Neuron (in vitro differentiated cells): ENCODE results near the gene UPK3A.

Experiments
- H2AFZ ChIP-seq: one replicate; pipeline ENCODE4 v1.6.1; 2013; ENCODE audit warnings: low read depth, mild to moderate bottlenecking, inconsistent platforms, low read length, moderate library complexity
- H3K27me3 ChIP-seq: one replicate; pipeline ENCODE4 v1.6.1; 2013; ENCODE audit warnings: low read length; ENCODE audit not compliant: insufficient read depth
- H3K36me3 ChIP-seq: one replicate; pipeline ENCODE4 v1.6.1; 2013; ENCODE audit warnings: low read length; ENCODE audit not compliant: insufficient read depth
- H3K4me1 ChIP-seq: one replicate; pipeline ENCODE4 v1.6.1; 2013; ENCODE audit warnings: low read length; ENCODE audit not compliant: insufficient read depth
- H3K4me3 ChIP-seq: 2 replicates; pipeline ENCODE4 v1.5.1; 2013; ENCODE audit warnings: mild to moderate bottlenecking, low read length, moderate library complexity
- H3K9me3 ChIP-seq: one replicate; pipeline ENCODE4 v1.6.1; 2013; ENCODE audit warnings: low read length

UPK3A gene

DNA sequence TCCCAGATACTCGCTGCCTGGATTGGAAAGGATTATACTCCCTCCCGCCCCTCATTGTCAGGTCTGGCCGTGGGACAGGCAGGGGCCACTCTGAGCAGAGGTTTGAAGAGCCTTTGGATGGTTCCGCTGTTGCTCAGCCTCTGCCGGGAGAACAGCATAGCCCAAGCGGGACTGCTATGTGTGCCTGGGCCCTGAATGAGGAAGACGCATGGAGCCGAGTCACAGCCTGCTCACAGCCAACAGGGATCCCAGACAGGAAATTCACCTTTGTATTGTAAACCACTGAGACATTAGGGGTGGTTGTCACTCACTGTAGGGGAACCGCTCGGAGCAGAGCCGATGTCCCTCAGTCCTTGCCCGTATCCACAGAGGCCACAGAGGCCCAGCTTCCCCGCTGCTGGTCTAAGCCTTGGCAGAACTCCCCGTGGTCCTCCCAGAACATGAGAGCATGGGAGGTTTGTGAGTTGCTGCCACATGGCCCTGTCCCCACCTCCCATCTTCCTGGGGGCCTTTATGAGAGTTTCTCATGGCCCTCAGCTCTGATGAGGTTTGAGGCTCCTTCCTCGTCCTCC, 14.3 kb downstream of the UPK3A start:
- H3K4me1 ChIP-seq = no peaks in the 10 kb centered on the region
- H3K36me3 ChIP-seq = no peaks in the 10 kb centered on the region
- H3K4me3 ChIP-seq = no peak overlapping the region
- H3K9me3 ChIP-seq = no peaks in the 10 kb centered on the region
- H2AFZ ChIP-seq = no peak overlapping the region
- peaks cover 11% of the 10 kb centered on the region for H3K27me3 ChIP-seq

DNA sequence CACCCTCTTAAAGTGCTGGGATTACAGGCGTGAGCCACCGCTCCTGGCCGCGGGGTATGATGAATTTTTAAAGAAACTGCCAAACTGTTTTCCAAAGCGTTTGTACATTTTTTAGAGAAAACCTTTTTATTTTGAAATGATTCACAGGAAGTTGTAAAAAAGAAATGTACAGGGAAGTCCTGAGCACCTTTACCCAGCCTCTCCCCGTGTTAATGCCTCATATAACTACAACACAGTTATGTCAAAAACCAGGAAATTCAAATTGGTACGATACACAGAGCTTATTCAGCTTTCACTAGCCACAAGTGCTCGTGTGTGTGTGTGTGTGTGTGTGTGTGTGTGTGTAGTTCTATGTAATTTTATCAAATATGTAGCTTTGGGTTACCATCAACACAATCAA, 18.0 kb downstream of the UPK3A start:
- H3K9me3 ChIP-seq = no peaks in the 10 kb centered on the region
- H2AFZ ChIP-seq = no peak overlapping the region
- H3K4me3 ChIP-seq = no peak overlapping the region
- peaks cover 11% of the 10 kb centered on the region for H3K27me3 ChIP-seq
- no peaks in the 10 kb centered on the region for H3K4me1 ChIP-seq
- H3K36me3 ChIP-seq = no peaks in the 10 kb centered on the region

DNA sequence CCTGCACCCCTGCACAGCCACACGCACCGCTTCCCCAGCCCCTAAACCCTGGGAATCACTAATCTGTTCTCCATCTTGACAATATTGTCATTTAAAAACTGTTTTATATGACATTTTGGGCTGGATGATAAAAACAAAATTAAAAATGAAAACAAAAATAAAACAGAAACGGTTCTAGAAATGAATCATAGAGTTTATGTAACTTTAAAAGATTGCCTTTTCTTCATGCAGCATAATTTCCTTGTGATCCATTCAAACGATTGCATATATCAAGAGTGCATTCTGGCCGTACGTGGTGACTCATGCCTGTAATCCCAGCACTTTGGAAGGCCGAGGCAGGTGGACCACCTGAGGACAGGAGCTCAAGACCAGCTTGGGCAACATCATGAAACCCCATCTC, 18.4 kb downstream of the UPK3A start:
- Histone ChIP-seq H3K27me3 (peaks cover 11% of the 10 kb centered on the region), H3K9me3 (no peaks in the 10 kb centered on the region), H2AFZ (no peak overlapping the region), H3K4me1 (no peaks in the 10 kb centered on the region), H3K36me3 (no peaks in the 10 kb centered on the region), H3K4me3 (no peak overlapping the region)

DNA sequence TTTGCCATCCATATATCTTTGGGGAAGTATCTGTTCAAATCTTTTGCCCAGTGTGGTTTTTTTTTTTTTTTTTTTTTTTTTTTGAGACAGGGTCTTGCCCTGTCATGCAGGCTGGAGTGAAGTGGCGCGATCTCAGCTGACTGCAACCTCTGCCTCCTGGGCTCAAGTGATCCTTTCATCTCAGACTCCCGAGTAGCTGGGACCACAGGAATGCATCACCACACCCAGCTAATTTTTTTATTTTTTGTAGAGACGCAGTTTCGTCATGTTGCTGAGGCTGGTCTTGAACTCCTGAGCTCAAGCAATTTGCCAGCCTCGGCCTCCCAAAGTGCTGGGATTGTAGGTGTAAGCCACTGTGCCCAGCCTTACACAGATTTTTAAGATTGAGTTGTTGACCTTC, 20.2 kb downstream of the UPK3A start:
- Histone ChIP-seq H3K4me1 (peaks cover 3% of the 10 kb centered on the region), H3K27me3 (no peaks in the 10 kb centered on the region), H3K4me3 (no peak overlapping the region), H2AFZ (no peak overlapping the region), H3K36me3 (no peaks in the 10 kb centered on the region), H3K9me3 (no peaks in the 10 kb centered on the region)

DNA sequence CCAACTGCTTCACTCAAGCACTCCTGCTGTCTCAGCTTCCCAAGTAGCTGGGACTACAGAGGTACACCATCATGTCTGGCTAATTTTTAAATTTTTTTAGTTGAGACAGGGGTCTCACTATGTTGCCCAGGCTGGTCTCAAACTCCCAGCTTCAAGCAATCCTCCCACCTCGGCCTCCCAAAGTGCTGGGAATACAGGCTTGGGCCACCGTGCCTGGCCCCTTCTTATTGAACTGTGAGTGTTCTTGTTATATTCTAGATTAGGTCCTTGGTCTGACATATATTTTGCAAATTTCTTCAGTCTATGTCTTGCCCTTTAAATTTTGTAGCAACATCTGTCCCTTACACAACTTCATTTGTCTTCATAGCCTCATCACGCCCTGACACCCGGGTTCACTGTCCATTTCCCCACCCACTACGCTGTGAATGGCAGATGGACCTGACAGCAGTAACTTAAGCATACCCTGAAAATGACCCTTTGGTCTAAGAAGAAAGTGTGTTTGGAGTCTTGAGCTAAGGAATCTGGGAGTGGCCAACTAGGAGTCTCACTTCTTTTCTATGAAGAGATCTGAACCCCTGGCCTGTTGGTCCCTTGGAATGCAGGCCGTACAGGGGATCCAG, 20.8 kb downstream of the UPK3A start:
- H3K36me3 ChIP-seq = no peaks in the 10 kb centered on the region
- H2AFZ ChIP-seq = no peak overlapping the region
- peaks cover 6% of the 10 kb centered on the region for H3K4me1 ChIP-seq
- H3K9me3 ChIP-seq = no peaks in the 10 kb centered on the region
- no peak overlapping the region for H3K4me3 ChIP-seq
- no peaks in the 10 kb centered on the region for H3K27me3 ChIP-seq

DNA sequence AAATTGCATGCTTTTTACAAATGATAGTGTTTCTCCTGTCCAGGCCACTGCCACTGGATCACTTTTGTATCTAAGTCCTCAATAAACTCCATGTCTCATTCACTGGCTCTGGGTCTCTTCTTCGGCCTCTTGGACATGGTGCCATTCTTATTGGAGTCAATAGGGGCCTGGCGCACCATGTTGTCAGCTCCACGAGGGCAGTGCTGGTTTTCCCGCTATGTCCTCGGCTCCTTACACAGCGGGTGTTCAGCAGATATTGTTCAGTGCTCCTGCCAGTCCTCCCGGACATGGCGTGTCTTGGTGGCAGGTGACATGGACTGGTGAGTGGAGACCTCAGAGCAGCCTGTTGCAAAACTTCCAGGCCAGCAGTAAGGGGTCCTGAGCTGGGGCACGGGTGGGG, 21.4 kb downstream of the UPK3A start:
- peaks cover 12% of the 10 kb centered on the region for H3K4me1 ChIP-seq
- no peaks in the 10 kb centered on the region for H3K27me3 ChIP-seq
- H2AFZ ChIP-seq = no peak overlapping the region
- H3K4me3 ChIP-seq = no peak overlapping the region
- H3K36me3 ChIP-seq = no peaks in the 10 kb centered on the region
- H3K9me3 ChIP-seq = no peaks in the 10 kb centered on the region

DNA sequence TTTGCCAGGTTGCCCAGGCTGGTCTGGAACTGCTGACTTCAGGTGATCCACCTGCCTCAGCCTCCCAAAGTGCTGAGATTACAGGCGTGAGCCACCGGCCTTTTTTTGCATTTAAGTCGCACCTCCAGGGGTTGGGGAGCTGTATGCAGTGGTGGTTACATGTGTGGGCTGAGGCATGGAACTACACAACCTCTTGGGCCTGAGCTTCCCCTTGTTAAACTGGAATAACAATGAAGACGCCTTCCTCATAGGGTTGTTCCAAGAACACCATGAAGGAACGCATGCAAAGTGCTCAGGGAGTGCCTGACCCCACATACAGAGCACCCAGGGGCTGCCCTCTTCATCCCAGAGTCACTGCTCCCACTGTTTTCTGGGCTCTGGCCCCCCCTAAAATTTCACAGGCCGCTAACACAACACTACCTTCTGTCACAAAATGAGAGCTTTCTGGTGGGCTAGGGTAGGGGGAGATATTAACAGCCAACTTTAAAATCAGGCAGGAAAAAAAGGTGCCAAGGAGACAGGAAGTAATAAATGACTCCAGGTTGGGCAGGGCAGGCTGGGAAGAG, 23.7 kb downstream of the UPK3A start:
- peak overlapping the region; percentile 74 for H2AFZ ChIP-seq
- no peaks in the 10 kb centered on the region for H3K36me3 ChIP-seq
- no peaks in the 10 kb centered on the region for H3K9me3 ChIP-seq
- H3K4me3 ChIP-seq = no peak overlapping the region
- no peaks in the 10 kb centered on the region for H3K27me3 ChIP-seq
- peaks cover 15% of the 10 kb centered on the region for H3K4me1 ChIP-seq

DNA sequence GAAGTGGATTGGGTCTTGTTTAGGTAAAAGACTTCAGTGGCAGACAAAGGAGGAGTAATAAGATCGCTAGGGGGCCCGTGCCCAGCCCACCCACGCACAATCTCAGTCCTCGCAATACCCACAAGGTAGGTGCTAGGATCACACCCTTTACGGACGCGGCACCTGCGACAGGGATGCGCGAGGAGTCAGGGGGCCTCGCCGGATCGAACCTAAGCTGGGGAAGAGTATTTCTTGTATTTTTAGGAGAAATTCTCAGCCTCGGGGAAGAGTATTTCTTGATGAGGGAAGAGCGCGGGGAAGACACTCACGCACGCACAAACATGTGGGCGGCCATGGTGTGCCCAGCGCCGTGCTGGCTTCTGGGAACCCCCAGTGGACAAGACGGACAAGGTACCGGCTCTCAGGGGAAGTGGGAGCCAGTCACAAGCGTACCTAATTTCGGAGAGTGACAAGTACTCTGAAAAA, 24.2 kb downstream of the UPK3A start:
- Histone ChIP-seq H3K36me3 (no peaks in the 10 kb centered on the region), H3K9me3 (no peaks in the 10 kb centered on the region)

DNA sequence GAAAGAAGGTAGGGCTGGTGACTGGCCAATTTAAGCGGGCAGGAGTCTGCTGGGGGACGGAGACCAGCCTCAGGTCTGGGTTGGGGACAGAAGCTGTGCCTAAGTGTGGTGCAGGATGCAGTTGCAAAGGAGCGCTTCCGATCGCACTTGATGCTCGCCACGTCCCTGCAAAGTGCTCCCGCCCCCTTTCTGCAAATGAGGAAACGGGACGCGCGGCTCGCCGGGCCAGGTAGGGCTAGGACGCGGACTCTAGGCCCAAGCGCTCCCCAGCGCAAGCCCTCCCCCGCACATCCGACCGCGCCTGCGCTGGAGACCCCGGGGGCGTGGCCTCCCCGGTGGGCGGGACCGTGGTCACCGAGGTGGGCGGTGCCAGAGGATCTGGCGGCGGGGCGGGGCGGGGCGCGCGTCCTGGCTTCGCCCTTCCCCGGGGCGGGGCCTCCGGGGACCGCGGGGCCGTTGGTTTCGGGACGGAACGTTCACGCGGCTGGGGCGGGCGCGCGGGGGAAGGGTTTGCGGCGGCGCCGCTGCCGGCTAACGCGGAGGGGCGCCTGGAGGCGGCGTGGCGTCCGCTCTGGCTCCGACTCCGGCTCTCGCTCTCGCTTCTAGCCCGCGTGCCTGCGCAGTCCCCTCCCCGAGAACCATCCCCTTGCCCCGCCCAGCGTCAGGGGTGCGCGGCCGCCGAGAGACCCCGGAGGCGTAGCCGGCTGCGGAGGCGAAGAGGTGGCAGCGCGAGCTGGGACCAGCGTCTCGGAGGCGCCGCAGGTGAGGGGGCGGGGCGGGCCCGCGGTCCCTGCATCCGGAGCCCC, 24.9 kb downstream of the UPK3A start, which contains the start of gene FAM118A:
Gene FAM118A (plus strand): TSS at position 513 of the 806 bp plus-strand sequence. CDS start 12,446 bp downstream, outside the sequence.
- peak within 1 kb of the TSS; percentile 57 for H3K4me3 ChIP-seq
- no peaks in the 10 kb centered on the region for H3K27me3 ChIP-seq
- peak within 1 kb of the TSS; percentile 89 for H2AFZ ChIP-seq
- no peaks in the 10 kb centered on the region for H3K36me3 ChIP-seq
- H3K9me3 ChIP-seq = no peaks in the 10 kb centered on the region
- H3K4me1 ChIP-seq = peaks cover 15% of the 10 kb centered on the region

More for the DNA sequence above, 24.2 kb downstream of the UPK3A start:
- H3K4me3 ChIP-seq = peak overlapping the region; percentile 57
- no peaks in the 10 kb centered on the region for H3K27me3 ChIP-seq
- H3K4me1 ChIP-seq = peaks cover 15% of the 10 kb centered on the region
- peak overlapping the region; percentile 74 for H2AFZ ChIP-seq

DNA sequence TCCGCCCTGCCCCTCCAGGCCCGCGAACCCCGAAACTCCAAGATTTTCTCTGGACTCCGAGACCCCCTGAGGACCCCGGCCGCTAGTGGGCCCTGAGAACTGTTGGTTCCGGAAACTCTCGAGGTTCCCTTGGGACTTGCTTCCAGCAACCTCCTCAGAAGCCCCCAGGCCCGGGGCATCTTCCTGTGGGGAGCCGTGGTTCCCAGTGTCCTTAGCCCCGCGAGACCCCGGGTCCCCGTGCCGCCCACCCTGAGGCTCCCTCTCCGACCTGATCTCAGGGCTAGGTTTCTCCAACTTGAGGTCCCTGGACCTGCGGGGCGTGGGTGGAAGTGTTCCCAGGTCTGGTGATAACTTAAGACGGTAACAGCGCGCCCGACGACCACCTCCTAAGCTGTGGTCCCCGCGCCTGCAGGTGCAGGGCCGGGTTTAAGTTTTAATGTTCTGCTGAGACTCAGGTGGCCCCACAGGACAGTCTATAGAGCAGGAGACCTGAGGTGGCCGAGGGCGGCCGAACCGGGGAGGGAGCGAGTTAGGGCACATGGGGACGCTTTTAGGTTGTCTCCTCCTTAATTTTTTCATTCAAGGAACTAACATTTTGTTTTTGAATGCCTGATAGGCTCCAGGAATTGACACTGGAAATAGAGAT, 25.7 kb downstream of the UPK3A start:
- Histone ChIP-seq H2AFZ (peak overlapping the region; percentile 89), H3K36me3 (no peaks in the 10 kb centered on the region), H3K4me1 (peaks cover 15% of the 10 kb centered on the region), H3K9me3 (no peaks in the 10 kb centered on the region), H3K27me3 (no peaks in the 10 kb centered on the region), H3K4me3 (peak overlapping the region; percentile 57)

DNA sequence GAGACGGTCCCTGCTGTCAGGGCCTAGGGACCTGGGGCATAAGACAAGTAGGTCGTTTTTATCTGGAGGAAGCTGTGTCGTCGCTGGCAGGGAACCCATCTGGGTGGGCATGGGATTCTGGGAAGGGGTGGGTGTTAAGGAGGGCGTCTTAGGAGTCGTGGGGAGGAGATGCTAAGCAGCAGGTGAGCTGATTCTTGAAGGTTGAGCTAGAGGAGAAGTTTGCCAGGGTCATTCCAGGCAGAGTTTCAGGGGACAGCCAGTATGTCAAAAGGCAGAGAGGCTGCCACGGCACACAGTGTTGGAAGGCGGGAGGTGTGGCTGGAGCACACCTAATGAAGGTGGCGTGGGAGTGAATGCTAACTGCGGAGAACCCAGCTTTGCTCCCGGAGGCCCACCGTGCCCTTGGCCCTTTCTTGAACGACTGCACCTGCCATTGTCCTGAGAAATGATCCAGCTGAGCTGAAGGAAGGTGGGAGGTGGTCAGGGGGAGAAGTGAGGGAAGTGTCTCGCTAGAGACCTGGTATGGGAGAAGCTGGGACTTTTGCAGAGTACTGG, 26.3 kb downstream of the UPK3A start:
- Histone ChIP-seq H3K9me3 (no peaks in the 10 kb centered on the region), H2AFZ (no peak overlapping the region), H3K4me3 (peak overlapping the region; percentile 57), H3K4me1 (peaks cover 15% of the 10 kb centered on the region), H3K36me3 (no peaks in the 10 kb centered on the region), H3K27me3 (no peaks in the 10 kb centered on the region)

DNA sequence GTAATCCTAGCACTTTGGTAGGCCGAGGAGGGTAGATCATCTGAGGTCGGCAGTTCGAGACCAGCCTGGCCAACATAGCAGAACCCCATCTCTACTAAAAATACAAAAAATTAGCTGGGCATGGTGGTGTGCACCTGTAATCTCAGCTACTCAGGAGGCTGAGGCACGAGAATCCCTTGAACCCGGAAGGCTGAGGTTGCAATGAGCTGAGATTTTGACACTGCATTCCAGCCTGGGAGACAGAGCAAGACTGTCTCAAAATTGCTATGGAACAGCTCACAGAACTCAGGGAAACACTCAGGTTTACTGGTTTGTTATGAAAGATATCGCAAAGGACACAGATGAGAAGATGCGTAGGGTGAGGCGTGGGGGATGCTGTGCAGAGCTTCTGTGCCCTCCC, 27.7 kb downstream of the UPK3A start:
- Histone ChIP-seq H2AFZ (no peak overlapping the region), H3K4me1 (peaks cover 17% of the 10 kb centered on the region)

More for the DNA sequence above, 27.7 kb downstream of the UPK3A start:
- Histone ChIP-seq H3K9me3 (no peaks in the 10 kb centered on the region), H3K27me3 (no peaks in the 10 kb centered on the region), H3K36me3 (no peaks in the 10 kb centered on the region), H3K4me3 (no peak overlapping the region)
